Activated gamma-delta T cell treated with Interleukin-2 at 50 U/mL for 16 hours (primary cell): Measurements from ENCODE around the gene DAO.

ENCODE experiments used
- DNase-seq: peaks from one replicate; pipeline ENCODE4 v3.0.0-alpha.2; 2020

The DAO gene

GRCh38 chr12:108928695-108929094 lies 48.8 kb downstream of the DAO start:
- DNase-seq = no peak

GRCh38 chr12:108930155-108930554 lies 50.3 kb downstream of the DAO start:
- no peak for DNase-seq

GRCh38 chr12:108930756-108931155 lies 50.9 kb downstream of the DAO start:
- DNase-seq = no peak

GRCh38 chr12:108933949-108934348 lies 54.1 kb downstream of the DAO start:
- DNase-seq = no peak

GRCh38 chr12:108935159-108935763 lies 55.4 kb downstream of the DAO start:
- no peak for DNase-seq

- DNase-seq = no peak
Observed at GRCh38 chr12:108938247-108938924, 58.5 kb downstream of the DAO start.

GRCh38 chr12:108939594-108939993 lies 59.7 kb downstream of the DAO start:
- no peak for DNase-seq

- DNase-seq = no peak
Observed at GRCh38 chr12:108940138-108940537, 60.2 kb downstream of the DAO start.

- no peak for DNase-seq
Observed at GRCh38 chr12:108947097-108947496, 67.2 kb downstream of the DAO start.

- DNase-seq = no peak
Observed at GRCh38 chr12:108948367-108948766, 68.5 kb downstream of the DAO start.

GRCh38 chr12:108949976-108950375 lies 70.1 kb downstream of the DAO start:
- DNase-seq = no peak
